ENCODE data around the gene AMBRA1.
"Not testable (repeated sequence)": the region's sequence is repeated elsewhere in the genome, so short reads cannot be mapped to it uniquely, and the experiment has no call there.

AMBRA1 gene

GRCh38 chr11:46616551-46617133 is 22.8 kb upstream of the AMBRA1 start:
- DNase-seq = no peak

- DNase-seq = no peak
Measured at GRCh38 chr11:46615756-46616155, 21.9 kb upstream of the AMBRA1 start.

GRCh38 chr11:46612326-46612725 is 18.5 kb upstream of the AMBRA1 start:
- DNase-seq = no peak

GRCh38 chr11:46611526-46612304 is 17.9 kb upstream of the AMBRA1 start:
- DNase-seq = no peak

GRCh38 chr11:46609386-46609785 is 15.6 kb upstream of the AMBRA1 start:
- DNase-seq = no peak

- DNase-seq = no peak
Measured at GRCh38 chr11:46607516-46607915, 13.7 kb upstream of the AMBRA1 start.

- no peak for DNase-seq
Measured at GRCh38 chr11:46604796-46605195, 11.0 kb upstream of the AMBRA1 start.

- no peak for DNase-seq
Measured at GRCh38 chr11:46603704-46604308, 10.0 kb upstream of the AMBRA1 start.

- no peak for DNase-seq
Measured at GRCh38 chr11:46601129-46601528, 7.3 kb upstream of the AMBRA1 start.

- no peak for DNase-seq
Measured at GRCh38 chr11:46600194-46600960, 6.6 kb upstream of the AMBRA1 start.

- no peak for DNase-seq
Measured at GRCh38 chr11:46599340-46600193, 5.7 kb upstream of the AMBRA1 start.

GRCh38 chr11:46597609-46598219 is 3.9 kb upstream of the AMBRA1 start:
- no peak for DNase-seq

- no peak for DNase-seq
Measured at GRCh38 chr11:46597155-46597554, 3.3 kb upstream of the AMBRA1 start.

- no peak for DNase-seq
Measured at GRCh38 chr11:46594785-46595184, 962 bp upstream of the AMBRA1 start.

GRCh38 chr11:46594374-46594700 is 514 bp upstream of the AMBRA1 start:
- no peak for DNase-seq

- DNase-seq = no peak
Measured at GRCh38 chr11:46590740-46591605, 2.9 kb downstream of the AMBRA1 start.

- no peak for DNase-seq
Measured at GRCh38 chr11:46588915-46589314, 4.9 kb downstream of the AMBRA1 start.

- DNase-seq = no peak
Measured at GRCh38 chr11:46588131-46588530, 5.7 kb downstream of the AMBRA1 start.

GRCh38 chr11:46583513-46583912 is 10.3 kb downstream of the AMBRA1 start:
- not testable (repeated sequence) for DNase-seq

GRCh38 chr11:46582588-46582987 is 11.2 kb downstream of the AMBRA1 start:
- no peak for DNase-seq

GRCh38 chr11:46577058-46577457 is 16.8 kb downstream of the AMBRA1 start:
- DNase-seq = no peak
